Effector CD4-positive, alpha-beta T cell (primary cell): ENCODE results near the gene ADAM8.
"Not testable (repeated sequence)": the region's sequence is repeated elsewhere in the genome, so short reads cannot be mapped to it uniquely, and the experiment has no call there.

Experiments
- DNase-seq: peaks from one replicate; pipeline ENCODE4 v3.0.0-alpha.2; 2020
- total RNA-seq: gene quantifications from one replicate; lab custom pipeline; 2026; lab: John Stamatoyannopoulos, UW

Gene ADAM8
- total RNA-seq = 112 reads per million, percentile 85 among the genes with 10 or more reads in this experiment

GRCh38 chr10:133276435-133277201 is at the start of gene ADAM8:
ADAM8 (minus strand) TSS chr10:133276868; CDS start chr10:133276817, 51 bp downstream.
- DNase-seq = peak; percentile 59

DNA sequence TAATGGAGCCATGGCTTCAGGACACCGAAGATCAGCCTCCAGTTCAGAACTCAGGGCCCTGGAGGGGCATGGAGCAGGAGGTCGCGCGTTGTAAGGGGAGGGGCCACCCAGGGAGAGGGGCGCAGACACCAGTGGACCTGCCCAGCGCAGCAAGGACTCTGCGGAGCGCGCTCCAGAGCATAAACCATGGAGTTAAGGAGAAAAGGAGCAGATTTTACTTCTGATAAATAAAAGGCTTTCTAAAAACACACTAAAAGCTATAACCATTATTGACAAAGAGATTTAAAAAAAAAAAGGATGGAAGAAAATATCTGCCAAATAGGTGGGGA is 49.5 kb upstream of the ADAM8 start:
- no peak for DNase-seq

DNA sequence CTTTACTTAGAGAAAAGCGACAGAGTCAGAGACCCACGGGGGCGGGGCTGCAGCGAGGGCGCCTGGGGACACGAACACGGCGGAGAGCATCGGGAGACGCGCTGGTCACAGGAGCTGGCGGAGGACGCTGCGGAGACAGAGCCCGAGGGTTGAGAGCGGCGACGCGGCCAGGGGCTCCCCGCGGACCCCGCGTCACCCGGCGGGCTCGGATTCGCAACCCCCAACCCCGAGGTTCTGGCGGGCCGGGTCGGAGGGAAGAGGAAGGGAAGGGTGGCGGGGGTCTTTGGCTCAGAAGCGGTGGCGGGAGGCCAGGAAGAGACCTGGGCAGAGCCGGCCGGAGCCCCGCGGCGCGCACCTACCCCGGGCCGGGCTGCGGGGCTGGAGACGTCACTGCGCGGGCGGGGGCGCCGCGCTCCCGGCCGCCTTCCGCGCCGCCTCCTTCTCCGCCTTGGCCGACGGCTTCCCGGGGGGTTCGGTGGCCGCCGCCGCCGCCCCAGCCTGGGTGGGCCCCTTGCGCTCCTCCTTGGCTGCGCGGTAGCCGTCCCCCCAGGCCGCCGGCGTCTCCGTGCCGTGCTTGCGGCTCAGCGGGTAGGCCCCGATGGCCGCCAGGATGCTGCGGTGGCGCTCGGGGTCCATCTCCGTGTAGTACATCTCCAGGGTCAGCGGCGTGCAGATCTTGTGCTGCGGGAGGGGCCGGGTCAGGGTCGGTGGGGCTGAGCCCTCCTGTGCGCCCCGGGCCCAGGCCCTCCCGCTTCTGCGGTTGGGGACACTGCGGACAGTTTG is 49.0 kb upstream of the ADAM8 start:
- DNase-seq = no peak

- DNase-seq = no peak
These were observed 48.2 kb upstream of the ADAM8 start for GRCh38 chr10:133324857-133325260.

GRCh38 chr10:133324198-133324792 is 47.6 kb upstream of the ADAM8 start:
- peak; percentile 37 for DNase-seq

DNA sequence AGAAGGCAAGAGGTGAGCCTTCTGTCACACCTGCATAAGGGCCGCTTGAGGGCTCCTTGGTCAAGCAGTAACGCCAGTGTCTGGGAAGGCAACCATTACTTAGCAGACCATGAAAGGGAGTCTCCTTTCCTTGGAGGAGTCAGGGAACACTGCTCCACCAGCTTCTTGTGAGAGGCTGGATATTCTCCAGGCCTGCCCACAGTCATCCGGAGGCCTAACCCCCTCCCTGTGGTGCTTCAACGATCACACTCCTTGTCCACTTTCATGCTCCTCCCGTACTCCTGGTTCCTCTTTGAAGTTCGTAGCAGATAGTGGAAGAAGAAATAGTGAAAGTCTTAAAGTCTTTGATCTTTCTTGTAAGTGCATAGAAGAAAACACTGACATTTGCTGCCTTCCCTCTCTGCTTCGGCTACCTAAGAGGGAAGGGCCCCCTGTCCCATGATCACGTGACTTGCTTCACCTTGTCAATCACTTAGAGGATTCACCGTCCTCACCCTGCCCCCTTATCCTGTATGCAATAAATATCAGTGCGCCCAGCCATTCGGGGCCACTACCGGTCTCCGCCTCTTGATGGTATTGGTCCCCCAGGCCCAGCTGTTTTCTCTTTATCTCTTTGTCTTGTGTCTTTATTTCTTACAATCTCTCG is 45.5 kb upstream of the ADAM8 start:
- not testable (repeated sequence) for DNase-seq

GRCh38 chr10:133320852-133321422 is 44.3 kb upstream of the ADAM8 start:
- DNase-seq = not testable (repeated sequence)

DNA sequence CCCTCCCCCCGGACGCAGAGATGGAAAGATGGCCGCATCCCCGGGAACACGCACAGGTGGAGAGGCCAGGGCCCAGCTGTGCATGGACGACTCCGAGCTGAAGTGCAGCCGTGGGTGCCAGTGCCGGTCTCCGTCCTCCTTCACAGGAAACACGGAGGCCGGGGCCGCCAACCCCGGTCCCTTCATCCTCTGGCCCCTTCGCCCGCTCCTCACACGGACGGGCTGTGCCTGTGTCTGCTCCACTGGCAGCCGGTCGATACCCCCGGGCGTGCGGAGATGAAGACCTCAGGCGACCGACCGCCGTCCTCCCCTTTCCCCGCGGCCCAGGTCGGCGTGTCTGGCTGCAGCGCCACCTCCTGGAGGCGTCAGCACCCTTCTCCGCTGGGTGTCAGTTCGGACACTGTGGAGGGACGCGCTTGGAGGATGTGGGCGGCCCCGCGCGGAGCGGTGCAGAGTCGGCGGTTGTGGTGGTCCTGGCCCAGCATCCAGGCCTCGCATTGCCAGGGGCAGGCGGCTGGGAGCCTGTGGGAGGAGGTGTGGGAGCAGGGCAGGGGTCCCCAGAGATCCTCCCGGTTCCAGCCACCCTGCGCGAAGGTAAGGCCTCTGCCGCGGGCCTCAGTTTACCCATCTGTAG is 41.9 kb upstream of the ADAM8 start:
- DNase-seq = peak; percentile 63

DNA sequence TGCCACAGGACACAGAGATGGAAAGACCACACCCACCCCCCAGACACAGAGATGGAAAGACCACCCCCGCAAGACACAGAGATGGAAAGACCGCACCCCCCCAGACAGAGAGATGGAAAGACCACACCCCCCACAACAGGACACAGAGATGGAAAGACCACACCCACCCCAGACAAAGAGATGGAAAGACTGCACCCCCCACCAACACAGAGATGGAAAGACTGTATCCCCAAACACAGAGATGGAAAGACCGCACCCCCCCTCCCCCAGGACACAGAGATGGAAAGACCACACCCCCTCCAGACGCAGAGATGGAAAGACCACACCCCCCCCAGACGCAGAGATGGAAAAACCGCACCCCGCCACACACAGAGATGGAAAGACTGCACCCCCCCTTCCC is 40.1 kb upstream of the ADAM8 start:
- no peak for DNase-seq

- DNase-seq = no peak
These were observed 39.6 kb upstream of the ADAM8 start for GRCh38 chr10:133316266-133316665.

GRCh38 chr10:133315847-133316246 is 39.2 kb upstream of the ADAM8 start:
- no peak for DNase-seq

- no peak for DNase-seq
These were observed 38.2 kb upstream of the ADAM8 start for GRCh38 chr10:133314911-133315310.

DNA sequence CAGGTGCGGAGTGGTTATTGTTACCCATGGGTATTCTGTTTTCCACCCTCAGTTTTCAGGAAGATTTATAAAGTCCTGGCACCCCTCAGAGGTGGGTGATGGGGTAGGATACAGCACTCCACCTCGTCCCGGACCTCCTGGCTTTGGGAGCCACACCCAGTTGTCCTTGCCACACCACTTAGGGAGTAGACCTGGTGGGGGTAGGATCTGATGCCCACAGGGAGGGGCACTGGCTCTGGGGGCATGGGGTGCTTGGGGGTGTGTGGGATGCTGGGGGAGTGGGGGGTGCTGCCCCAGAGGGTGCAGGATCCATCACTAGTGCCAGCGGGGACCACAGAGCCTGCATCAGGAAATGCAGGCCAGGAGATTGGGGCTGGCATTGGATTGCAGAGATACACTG is 36.5 kb upstream of the ADAM8 start:
- no peak for DNase-seq

GRCh38 chr10:133312769-133313145 is 36.1 kb upstream of the ADAM8 start:
- DNase-seq = no peak

GRCh38 chr10:133312016-133312768 is 35.5 kb upstream of the ADAM8 start:
- DNase-seq = no peak

GRCh38 chr10:133311570-133311969 is 34.9 kb upstream of the ADAM8 start:
- no peak for DNase-seq

GRCh38 chr10:133310789-133311188 is 34.1 kb upstream of the ADAM8 start:
- no peak for DNase-seq

DNA sequence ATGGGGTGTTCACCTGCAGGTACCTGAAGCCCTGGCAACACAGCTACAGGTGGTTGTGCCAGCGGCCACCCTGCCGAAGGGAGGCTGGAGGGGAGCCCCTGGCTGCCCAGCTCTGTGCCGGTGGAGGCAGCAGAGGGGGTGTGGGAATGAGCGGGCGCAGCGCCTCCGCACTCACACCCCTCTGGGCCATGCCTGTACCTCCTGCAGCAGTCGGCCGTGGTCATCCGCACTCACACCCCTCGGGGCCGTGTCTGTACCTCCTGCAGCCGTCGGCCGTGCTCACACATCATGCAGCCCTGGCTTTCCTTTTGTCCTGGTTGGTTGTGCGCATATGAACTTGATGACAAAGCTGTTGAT is 33.7 kb upstream of the ADAM8 start:
- DNase-seq = no peak

GRCh38 chr10:133309720-133310398 is 33.2 kb upstream of the ADAM8 start:
- DNase-seq = no peak

DNA sequence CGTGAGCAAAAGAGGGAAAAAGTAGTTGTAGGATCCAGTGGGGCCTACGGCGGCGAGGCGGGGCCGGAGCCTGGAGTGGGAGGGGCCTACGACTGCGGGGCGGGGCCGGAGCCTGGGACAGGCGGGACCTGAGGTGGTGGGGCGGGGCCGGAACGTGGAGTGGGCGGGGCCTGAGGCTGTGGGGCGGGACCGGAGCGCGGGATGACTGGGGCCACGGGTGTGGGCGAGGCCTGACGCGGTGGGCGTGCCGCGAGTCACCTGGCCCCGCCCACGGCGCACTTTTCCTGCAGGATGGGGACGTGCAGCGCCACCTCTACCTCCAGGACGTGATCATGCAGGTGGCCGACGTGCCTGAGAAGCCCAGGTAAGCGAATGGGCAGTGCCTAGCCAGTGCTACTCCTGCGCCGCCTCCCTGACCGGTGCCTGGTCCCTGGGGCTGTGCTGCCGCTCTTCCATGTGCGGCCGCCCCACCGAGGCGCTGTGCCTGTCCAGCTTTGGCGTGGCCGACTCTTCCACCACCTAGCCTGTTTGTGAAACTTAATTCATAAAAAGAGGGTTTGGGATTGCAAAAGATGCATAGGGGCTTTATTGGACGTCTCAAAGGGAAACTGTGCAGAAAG is 32.5 kb upstream of the ADAM8 start:
- peak; percentile 92 for DNase-seq
